Cardiac septum (tissue), 1 donor: ENCODE measurements around the gene CYP2J2. TPM values are rescaled to one million over a fixed set of nuclear protein-coding genes. Genes with fewer than 3 reads are reported as not detected.
"Not testable (repeated sequence)": the region's sequence is repeated elsewhere in the genome, so short reads cannot be mapped to it uniquely, and the experiment has no call there.

Experiments
- DNase-seq: peaks from one replicate; pipeline ENCODE4 v3.0.0-alpha.2; 2020; ENCODE audit warnings: low spot score
- intact Hi-C: fragments of 100-400 bp; cut with DNase I; formaldehyde crosslinking; loops from one replicate; pipeline ENCODE4 v1.14.0; 2022
- total RNA-seq: library from RNA; stranded (reverse); fragmentation: NEBNext Ultra II Directional; extraction: Animal tissue kit (Norgen Biotek cat#: 25700); gene quantifications from one replicate; pipeline ENCODE4 v1.2.1, GENCODE V29; 2021
- donor health status: DM: no; HTN: no; CAD: no.

CYP2J2 gene
- total RNA-seq, 1 donor from 2014 or later: 160 TPM

- DNase-seq: no peak
- intact Hi-C loops: no loop called here
Observed at GRCh38 chr1:59927213-59927612, 640 bp upstream of the CYP2J2 start.

DNA sequence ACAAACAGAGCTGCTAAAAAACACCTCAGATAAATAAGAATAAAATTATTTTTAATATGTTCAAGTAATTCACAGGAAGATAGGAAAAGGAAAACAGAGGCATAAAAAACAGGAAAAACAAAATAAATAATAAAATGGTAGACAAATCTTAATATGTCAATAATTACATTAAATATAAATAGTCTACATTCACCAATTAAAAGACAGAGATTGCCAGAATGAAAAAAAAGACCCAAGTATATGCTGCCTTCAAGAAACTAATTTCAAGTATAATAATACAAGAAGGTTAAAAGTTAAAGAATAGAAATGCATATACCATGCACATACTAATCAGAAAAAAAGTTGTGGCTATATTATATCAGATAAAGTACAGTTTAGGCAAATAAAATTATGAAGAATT, 1.9 kb downstream of the CYP2J2 start:
- no peak for DNase-seq
- intact Hi-C loops: no loop called here

GRCh38 chr1:59921258-59921899, 5.2 kb downstream of the CYP2J2 start:
- DNase-seq, intact Hi-C loops: not testable (repeated sequence)

- no peak for DNase-seq
- intact Hi-C loops: no loop called here
Observed at GRCh38 chr1:59919746-59920145, 6.8 kb downstream of the CYP2J2 start.

DNA sequence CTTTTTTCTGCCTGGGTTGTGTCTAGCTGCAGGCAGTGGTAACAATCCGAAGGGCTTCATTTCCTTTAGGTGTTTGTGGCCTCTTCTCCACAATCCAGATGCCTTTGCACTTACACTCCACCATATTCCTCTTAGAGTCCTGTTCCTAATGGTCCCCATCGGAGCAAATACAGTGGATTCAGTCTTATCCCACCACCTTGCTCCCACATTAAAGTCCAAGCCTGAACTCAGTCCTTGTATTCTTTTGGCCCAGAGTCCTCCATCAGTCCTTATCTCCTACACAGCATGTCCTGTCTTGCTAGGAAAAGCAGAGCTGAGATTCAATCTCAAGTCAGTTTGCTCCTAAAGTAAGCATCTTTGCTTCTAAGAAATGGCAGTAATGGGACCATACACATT, 8.8 kb downstream of the CYP2J2 start:
- intact Hi-C loops: no loop called here
- no peak for DNase-seq

DNA sequence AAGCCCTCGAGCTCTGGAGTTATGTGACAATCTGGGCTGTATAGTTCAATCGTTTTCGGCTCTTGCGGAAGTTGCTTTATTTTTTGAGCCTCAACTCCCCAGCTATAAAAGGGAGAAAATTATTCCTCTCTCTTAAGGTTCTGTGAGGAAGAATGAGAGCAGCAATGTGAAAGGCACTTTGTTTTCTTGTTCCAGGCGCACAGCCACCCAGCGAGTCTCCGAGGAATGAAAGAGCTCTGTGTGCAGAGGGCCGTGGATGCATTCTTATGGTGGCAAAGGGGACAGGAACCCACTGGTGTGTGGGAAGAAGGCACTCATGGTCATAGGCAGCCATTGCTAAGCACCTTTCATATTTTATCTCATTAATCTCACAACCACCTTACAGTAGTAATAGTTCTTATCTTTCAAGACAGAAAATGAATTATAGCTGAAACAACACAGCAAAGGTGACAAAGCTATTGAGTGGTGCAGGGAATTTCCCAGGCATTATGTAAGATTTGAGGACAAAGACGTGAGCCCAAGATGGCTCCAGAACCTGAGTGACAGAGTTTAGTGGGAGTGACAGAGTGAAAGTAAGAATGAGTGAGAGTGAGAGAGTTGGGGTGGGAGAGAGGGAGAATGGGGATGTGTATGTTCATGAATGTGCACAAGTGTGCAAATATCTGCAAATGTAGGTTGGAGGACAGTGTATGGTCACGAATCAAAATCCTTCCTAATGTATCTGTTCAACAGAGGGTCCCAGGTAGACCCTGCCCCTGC, 9.4 kb downstream of the CYP2J2 start:
- intact Hi-C loops: no loop called here

DNA sequence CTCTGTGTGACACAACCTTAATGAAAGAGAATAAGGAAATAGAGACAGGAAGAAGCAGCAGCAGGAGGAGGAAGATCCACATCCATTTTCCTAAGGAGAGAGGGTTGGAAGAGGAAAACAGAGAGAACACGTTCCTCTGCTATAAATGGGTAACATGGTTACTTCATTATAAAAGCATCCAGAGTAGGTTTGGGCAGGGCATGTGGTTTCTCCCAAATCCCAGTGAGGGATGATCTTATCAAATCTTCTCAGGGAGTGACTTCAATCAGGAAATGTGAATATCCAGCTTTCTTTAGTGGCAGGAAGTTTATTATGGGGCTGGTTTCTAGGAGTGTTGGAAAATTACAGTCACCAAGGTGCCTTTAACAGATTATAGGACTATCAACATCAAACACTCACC, 11.1 kb downstream of the CYP2J2 start:
- DNase-seq: no peak
- intact Hi-C loops: no loop called here

More for the DNA sequence above, 9.4 kb downstream of the CYP2J2 start:
- no peak for DNase-seq

- intact Hi-C loops: not testable (repeated sequence)
Observed at GRCh38 chr1:59914791-59915286, 11.7 kb downstream of the CYP2J2 start.

GRCh38 chr1:59908682-59909081, 17.9 kb downstream of the CYP2J2 start:
- DNase-seq: no peak
- intact Hi-C loops: no loop called here

More at GRCh38 chr1:59914791-59915286, 11.7 kb downstream of the CYP2J2 start:
- DNase-seq: not testable (repeated sequence)

DNA sequence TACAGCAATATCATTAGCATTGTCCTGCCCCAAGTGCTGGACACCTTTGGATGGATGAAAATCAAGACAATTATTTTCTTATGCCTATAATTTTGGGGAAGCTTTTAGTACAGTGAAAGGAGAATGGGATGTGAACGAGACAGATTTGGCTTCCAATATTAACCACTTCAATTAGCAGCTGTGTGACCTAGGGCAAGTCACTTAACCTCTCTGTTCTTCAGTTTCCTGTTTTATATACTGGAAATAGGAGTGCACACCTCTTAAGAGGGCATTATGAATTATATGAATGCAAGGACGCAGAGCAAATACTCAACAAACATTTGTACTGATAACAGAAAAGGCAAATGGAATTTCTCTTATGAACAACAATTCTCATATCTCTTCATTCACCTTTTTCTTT, 18.5 kb downstream of the CYP2J2 start:
- DNase-seq: no peak
- intact Hi-C loops: no loop called here

DNA sequence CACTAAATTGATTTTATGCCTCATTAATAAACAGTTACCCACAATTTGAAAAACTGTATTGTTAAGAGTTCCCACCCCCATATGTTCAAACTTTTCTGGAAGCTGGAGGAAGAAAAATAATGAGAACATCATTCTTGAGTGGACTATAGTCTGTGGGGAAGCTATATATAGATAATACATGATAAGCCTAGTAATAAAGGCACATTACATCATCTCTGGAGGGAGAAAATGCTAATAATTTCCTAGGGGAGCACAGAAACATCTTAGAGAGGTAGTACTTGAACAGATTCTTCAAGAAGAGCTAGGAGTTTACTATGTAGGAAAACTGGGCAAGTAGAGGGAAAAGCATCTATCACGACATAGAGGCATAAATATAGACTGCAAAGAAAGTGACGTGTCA, 19.6 kb downstream of the CYP2J2 start:
- DNase-seq: no peak
- intact Hi-C loops: no loop called here

DNA sequence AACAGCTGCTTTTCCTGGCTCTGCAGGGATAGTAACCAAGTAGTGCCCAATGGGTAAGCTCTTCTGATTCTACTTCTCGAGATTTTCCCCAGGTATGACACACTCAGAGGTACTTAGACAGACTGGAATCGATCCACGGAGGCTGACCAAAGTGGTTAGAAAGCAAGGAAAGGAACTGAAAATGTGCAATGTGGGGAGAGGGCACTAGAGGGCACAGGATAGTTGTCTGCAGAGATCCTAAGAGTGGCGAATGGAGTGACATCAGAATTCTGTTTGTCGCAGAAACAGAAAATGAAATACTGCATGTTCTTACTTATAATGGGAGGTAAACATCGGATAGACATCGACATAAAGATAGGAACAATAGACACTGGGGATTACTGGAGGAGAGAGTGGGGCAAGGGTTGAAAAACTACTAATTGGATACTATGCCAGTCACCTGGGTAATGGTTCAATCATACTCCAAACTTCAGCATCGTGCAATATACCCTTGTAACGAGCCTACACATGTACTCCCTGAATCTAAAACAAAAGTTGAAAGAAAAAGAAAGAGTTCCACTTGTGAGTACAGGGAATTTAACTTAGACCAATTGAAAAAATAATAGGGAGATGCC, 23.3 kb downstream of the CYP2J2 start:
- DNase-seq: no peak

DNA sequence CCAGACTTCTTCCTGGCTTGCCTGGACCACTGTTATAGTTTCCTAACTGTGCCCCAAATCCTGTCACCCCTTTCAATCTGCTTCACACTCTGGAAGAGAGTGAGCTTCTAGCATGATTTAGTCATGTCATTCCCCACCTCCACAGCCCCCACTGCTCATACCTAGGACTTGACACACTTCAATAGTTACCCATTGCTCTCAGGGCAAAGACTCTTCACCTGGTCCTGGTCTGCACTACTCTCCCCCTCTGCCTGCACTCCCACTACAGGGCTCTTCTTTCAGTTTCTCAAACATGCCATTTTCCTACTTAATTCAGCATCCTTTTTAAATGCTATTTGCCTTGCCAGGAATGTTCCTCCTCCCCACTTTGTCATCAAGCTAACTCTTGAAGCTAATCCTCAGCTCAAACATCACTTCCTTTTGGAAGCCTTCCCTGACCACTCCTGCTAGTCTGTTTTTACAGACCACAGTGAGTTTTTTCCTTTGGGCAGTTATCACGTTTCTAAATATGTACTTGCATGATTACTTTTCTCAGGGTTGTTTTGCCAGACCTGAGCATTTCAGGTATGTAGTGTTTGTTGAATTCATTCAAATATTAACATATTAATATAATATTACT, 24.7 kb downstream of the CYP2J2 start:
- no peak for DNase-seq
- intact Hi-C loops: no loop called here

More for the DNA sequence above, 23.3 kb downstream of the CYP2J2 start:
- intact Hi-C loops: no loop called here

DNA sequence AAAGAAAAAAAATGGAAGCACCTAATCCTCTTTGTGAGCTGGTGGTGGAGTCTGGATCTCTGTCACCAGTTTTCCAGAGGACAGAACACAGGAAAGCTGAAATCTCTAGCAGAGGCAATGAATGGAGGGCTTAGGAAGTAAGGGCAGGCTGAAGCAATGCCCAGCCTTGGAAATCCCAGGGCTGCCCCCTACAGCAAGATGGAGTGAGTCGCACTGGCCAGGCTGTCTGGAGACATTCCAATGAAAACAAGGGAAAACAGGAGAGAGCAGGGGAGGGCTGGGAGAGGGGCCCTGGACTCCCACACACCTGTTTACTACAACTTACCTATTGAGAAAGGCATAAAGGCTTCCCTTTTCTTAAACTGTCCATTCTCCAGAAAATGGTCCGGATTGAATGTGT, 25.9 kb downstream of the CYP2J2 start:
- no peak for DNase-seq
- intact Hi-C loops: no loop called here

GRCh38 chr1:59898927-59899326, 27.6 kb downstream of the CYP2J2 start:
- intact Hi-C loops: no loop called here
- DNase-seq: no peak

DNA sequence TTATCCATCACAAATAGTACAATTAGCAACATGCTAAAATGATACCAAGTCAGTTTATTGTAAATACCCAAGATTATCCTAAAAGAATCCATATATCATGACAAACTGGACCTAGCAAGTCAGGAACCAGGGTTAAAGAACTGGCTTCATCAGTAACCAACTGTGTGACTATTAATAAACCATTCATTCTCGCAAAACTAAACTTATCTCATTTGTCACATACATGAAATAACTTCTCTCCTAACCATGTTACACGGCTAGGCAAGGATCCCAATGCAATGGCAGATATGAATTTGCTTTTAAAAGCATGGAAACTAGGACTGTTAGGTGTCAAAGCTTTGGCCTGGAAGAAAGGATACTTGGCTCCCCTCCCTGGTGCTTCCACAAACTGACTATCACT, 29.4 kb downstream of the CYP2J2 start:
- DNase-seq: no peak
- intact Hi-C loops: no loop called here

DNA sequence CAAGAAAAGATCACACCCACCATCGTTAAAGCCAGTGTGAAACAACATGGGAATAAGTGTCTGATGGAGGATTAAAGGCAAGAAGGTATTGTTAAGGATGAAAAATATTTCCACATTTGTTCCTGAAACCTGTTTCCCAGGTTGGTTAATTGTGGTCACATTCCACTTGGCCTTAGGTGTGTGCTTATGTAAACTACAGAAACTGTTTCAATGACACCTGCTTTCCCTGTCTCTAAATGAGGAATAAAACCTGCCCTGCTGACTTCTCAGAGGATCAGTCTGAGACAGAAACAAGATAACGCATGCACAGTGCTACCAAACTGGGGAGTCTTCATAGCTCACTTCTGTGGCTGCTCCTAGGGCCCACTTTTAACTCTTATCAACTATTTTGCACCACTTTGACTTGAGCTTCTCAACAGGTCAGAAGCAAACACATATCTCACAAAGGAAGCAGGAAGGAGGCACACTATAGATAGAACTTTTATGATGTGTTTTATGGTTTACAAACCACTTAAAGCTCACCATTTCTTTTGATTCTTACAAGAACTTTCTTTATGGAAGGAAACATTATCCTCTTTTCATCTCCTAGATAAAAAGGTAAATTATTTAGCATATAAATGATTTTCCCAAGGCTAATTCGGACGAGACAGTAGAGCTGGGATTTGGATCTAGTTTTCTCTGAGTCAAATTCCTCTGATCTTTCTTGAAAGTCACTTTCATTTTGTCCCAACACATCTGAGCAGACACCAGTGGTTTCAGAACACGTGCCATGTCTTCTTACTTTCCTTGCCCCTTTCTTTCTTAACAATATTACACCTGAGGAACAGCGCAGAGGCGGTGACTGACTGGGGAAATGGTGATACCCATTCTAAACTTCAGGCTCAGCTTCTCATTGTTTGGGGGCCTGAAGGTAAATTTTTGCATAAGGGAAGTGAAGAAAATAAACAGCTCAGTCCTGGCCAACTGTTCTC, 33.4 kb downstream of the CYP2J2 start:
- intact Hi-C loops: no loop called here
- no peak for DNase-seq

DNA sequence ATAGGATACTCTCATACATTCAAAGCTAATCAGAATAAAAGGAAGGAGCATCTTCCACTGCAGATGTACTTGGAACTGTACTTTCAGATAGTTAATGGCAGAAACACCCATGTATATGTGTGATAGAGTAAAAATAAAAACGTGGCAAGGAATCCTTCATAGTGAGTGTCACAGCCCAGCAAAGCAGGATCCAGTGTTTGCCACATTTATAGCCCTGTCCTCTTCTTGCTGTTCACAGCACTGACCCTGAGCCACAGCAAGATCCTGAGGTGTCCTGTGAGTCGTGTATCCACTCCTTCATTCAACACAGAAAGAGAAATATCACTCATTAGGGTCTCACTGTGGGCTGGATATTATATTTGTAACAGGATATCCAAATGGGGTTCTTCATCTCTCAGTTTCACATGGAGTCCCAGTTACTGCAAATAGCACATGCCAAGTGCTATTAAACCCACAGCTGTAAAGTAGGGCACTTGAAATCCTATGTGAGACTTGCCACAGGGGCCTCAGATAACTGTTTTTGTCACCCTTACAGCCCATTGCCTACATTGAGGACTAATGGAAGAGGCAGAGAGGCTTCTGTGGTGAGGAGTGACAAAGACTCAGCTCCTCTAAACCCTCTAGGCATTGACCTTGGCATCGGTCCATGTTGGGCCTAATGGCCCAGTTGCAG, 41.3 kb downstream of the CYP2J2 start:
- intact Hi-C loops: no loop called here

GRCh38 chr1:59880735-59881134, 45.8 kb downstream of the CYP2J2 start:
- intact Hi-C loops: no loop called here
- DNase-seq: no peak

More for the DNA sequence above, 41.3 kb downstream of the CYP2J2 start:
- no peak for DNase-seq
